ENCODE measurements around the gene DNAJB2. TPM values are rescaled to one million over a fixed set of nuclear protein-coding genes. Genes with fewer than 3 reads are reported as not detected.
A peak's percentile ranks its signal among the peaks of the same experiment; 100 is the strongest.

The DNAJB2 gene
- total RNA-seq, 1 donor from 2014 or later = 92.8 TPM

- TF ChIP-seq POLR2A (IDR thresholded peaks at IDR 0.05) (peak in 1 of 2 donors; percentile 58), POLR2AphosphoS5 (IDR thresholded peaks at IDR 0.05; ENCODE audit: insufficient read depth in 1 of 2, low read depth in 1 of 2) (peak; percentile 95 to 97), CTCF (IDR thresholded peaks at IDR 0.05) (no peak)
- Histone ChIP-seq H3K36me3 (peaks cover 0 to 2% of the 10 kb centered on the region in 2 donors), H3K27me3 (no peaks in the 10 kb centered on the region), H3K4me3 (peak within 1 kb of the TSS; percentile 60 to 88), H3K27ac (peak within 1 kb of the TSS; percentile 94), H3K9me3 (no peaks in the 10 kb centered on the region), H3K4me1 (peaks cover 59% of the 10 kb centered on the region)
- peak in 1 of 2 donors; percentile 92 for DNase-seq (ENCODE audit: extremely low spot score in 2 of 2)
- intact Hi-C loops (cut with DNase I) = no loop called here
Observed at GRCh38 chr2:219245148-219245898, 33.8 kb upstream of the DNAJB2 start, which contains the start of the genes GLB1L and STK16. TSS of gene GLB1L (minus strand) at chr2:219245444. CDS start at chr2:219243573, 1,871 bp downstream. TSS of gene STK16 (plus strand) at chr2:219245479. CDS start at chr2:219246000, 521 bp downstream.

- no peak for TF ChIP-seq CTCF (IDR thresholded peaks at IDR 0.05)
- no peak for TF ChIP-seq POLR2AphosphoS5 (IDR thresholded peaks at IDR 0.05; ENCODE audit: insufficient read depth in 1 of 2, low read depth in 1 of 2)
- no peak for TF ChIP-seq POLR2A (IDR thresholded peaks at IDR 0.05)
- intact Hi-C loops (cut with DNase I) = no loop called here
- DNase-seq (ENCODE audit: extremely low spot score in 2 of 2) = no peak
- no peaks in the 10 kb centered on the region for H3K9me3 ChIP-seq
- no peaks in the 10 kb centered on the region for H3K27me3 ChIP-seq
- peaks cover 65% of the 10 kb centered on the region for H3K4me1 ChIP-seq
- H3K4me3 ChIP-seq = peak overlapping the region; percentile 60 to 88
- peak overlapping the region; percentile 94 for H3K27ac ChIP-seq
- H3K36me3 ChIP-seq = peaks cover 0 to 8% of the 10 kb centered on the region in 2 donors
Observed at GRCh38 chr2:219245899-219246230, 33.3 kb upstream of the DNAJB2 start.

- H3K4me1 ChIP-seq = peaks cover 72% of the 10 kb centered on the region
- no peak for TF ChIP-seq POLR2AphosphoS5 (IDR thresholded peaks at IDR 0.05; ENCODE audit: insufficient read depth in 1 of 2, low read depth in 1 of 2)
- no peak for TF ChIP-seq POLR2A (IDR thresholded peaks at IDR 0.05)
- no peak for TF ChIP-seq CTCF (IDR thresholded peaks at IDR 0.05)
Observed at GRCh38 chr2:219246559-219246958, 32.6 kb upstream of the DNAJB2 start.

GRCh38 chr2:219247678-219248642 lies 31.2 kb upstream of the DNAJB2 start:
- peak overlapping the region; percentile 81 for H3K27ac ChIP-seq
- peaks cover 0 to 14% of the 10 kb centered on the region in 2 donors for H3K36me3 ChIP-seq
- intact Hi-C loops (cut with DNase I) = no loop called here
- H3K4me1 ChIP-seq = peaks cover 86% of the 10 kb centered on the region
- H3K4me3 ChIP-seq = no peak overlapping the region
- TF ChIP-seq CTCF (IDR thresholded peaks at IDR 0.05) (no peak), POLR2AphosphoS5 (IDR thresholded peaks at IDR 0.05; ENCODE audit: insufficient read depth in 1 of 2, low read depth in 1 of 2) (no peak), POLR2A (IDR thresholded peaks at IDR 0.05) (no peak)
- no peaks in the 10 kb centered on the region for H3K9me3 ChIP-seq
- DNase-seq (ENCODE audit: extremely low spot score in 2 of 2) = no peak
- no peaks in the 10 kb centered on the region for H3K27me3 ChIP-seq

More at GRCh38 chr2:219246559-219246958, 32.6 kb upstream of the DNAJB2 start:
- DNase-seq (ENCODE audit: extremely low spot score in 2 of 2) = peak in 1 of 2 donors; percentile 83
- no peaks in the 10 kb centered on the region for H3K9me3 ChIP-seq
- H3K4me3 ChIP-seq = no peak overlapping the region
- peaks cover 0 to 14% of the 10 kb centered on the region in 2 donors for H3K36me3 ChIP-seq
- no peaks in the 10 kb centered on the region for H3K27me3 ChIP-seq
- intact Hi-C loops (cut with DNase I) = no loop called here
- H3K27ac ChIP-seq = peak overlapping the region; percentile 94

Data from vagina (tissue), 2 donors.